GM10266 (cell line): ENCODE measurements around the gene ZC3H7A.

Source experiments
- DNase-seq: peaks from one replicate; pipeline ENCODE4 v3.0.0; 2012; ENCODE audit errors: extremely low spot score
- TF ChIP-seq, protein P1 (sequence below): IDR thresholded peaks from 2 replicates; pipeline ENCODE4 v1.5.1; 2012; ENCODE audit warnings: mild to moderate bottlenecking, low read depth; ENCODE audit not compliant: control insufficient read depth, insufficient read depth; ENCODE audit errors: missing control alignments

ZC3H7A gene

DNA sequence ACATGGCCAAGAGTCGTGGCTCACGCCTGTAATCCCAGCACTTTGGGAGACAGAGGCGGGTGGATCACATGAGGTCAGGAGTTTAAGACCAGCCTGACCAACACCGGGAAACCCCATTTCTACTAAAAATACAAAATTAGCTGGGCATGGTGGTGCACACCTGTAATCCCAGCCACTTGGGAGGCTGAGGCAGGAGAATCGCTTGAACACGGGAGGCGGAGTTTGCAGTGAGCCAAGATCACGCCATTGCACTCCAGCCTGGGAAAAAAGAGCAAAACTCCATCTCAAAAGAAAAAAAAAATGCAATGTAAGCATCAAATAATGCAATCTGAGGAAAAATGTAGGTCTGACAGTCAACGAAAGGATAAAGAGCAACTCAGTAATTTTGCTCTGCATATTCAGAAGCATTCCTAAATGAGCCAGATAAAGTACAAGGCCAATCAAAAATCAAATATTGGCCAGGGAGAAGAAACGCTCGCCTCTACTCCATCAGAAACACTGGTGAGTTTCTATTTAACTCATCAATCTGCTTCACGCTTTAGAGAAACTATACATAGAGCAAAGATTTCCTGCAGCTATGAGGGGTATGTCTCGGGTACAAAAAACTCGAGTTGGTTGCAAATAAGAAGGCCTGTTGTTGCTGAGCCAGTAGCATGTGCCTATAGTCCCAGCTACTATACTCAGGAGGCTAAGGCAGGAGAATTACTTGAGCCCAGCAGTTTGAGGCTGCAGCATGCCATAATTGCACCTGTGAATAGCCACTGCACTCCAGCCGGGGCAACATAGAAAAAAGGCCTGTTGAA lies 58.1 kb downstream of the ZC3H7A start:
- peak; percentile 58 for DNase-seq
- TF ChIP-seq, protein P1, sequence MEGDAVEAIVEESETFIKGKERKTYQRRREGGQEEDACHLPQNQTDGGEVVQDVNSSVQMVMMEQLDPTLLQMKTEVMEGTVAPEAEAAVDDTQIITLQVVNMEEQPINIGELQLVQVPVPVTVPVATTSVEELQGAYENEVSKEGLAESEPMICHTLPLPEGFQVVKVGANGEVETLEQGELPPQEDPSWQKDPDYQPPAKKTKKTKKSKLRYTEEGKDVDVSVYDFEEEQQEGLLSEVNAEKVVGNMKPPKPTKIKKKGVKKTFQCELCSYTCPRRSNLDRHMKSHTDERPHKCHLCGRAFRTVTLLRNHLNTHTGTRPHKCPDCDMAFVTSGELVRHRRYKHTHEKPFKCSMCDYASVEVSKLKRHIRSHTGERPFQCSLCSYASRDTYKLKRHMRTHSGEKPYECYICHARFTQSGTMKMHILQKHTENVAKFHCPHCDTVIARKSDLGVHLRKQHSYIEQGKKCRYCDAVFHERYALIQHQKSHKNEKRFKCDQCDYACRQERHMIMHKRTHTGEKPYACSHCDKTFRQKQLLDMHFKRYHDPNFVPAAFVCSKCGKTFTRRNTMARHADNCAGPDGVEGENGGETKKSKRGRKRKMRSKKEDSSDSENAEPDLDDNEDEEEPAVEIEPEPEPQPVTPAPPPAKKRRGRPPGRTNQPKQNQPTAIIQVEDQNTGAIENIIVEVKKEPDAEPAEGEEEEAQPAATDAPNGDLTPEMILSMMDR = no peak

DNA sequence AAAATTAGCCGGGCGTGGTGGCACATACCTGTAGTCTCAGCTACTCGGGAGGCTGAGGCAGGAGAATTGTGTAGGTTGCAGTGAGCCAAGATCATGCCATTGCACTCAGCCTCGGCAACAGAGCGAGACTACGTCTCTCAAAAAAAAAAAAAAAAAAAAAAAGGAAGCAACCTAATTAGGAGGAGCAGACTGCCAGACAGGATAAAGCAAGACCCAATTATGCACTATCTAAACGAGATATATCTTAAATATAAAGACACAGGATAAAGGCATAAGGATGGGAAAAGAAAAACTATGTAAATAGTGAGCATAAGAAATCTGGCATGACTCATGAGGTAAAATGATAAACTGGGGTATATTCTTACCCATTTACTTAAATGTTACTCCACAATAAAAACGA lies 59.3 kb downstream of the ZC3H7A start:
- no peak for DNase-seq
- TF ChIP-seq, protein P1 = no peak

DNA sequence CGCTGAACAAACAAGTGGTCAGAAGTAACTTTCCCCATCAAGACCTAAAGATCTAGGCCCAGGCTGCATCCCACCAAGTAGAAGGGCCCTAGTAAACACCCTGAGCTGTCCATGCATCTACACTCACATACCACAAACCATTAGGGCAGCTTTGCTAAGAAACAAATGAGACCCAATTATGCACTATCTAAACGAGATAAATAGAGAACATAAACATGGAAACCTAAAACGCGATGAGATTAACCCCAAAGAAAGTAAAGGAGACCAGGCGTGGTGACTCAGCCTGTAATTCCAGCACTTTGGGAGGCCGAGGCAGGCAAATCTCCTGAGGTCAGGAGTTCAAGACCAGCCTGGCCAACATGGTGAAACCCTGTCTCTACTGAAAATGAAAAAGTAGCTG lies 60.2 kb downstream of the ZC3H7A start:
- no peak for DNase-seq
- TF ChIP-seq, protein P1 = no peak

DNA sequence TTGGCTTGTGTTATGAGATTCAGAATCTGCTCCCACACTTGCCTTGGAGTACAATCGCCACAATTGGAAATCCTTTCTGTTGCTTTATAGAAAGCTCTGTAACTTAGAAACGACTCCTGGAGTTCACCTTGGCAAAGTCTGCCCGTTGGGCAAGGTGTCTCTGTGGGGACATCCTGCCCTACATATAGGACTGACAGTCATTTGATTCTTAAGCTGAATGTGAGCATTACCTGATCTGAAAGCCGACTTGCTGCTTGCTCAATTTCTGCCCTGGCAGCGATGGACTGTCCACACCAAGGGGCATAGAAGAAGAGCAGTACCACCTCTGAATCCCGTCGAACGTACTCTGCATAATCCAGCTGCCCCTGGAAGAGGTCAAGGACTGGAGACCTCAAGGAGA lies 61.3 kb downstream of the ZC3H7A start:
- TF ChIP-seq, protein P1 = no peak
- no peak for DNase-seq

DNA sequence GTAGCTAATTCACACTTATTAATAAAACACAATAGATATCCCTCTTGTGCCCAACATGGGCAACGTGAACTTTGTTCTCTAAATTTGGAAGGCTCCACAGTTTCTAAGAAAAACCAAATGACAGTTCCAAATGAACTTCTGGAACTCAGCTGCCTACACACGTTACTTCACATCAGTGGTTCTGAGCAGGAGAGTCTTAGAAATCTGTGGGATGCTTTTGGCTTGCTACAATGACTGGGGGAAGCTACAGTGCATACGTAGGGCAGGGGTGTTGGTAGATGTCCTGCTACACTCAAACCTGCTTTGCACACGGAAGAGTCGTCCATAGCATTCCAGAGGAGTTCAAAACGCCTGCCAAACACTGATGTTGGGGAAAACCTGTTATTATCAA lies 62.4 kb downstream of the ZC3H7A start:
- TF ChIP-seq, protein P1 = no peak
- DNase-seq = no peak

DNA sequence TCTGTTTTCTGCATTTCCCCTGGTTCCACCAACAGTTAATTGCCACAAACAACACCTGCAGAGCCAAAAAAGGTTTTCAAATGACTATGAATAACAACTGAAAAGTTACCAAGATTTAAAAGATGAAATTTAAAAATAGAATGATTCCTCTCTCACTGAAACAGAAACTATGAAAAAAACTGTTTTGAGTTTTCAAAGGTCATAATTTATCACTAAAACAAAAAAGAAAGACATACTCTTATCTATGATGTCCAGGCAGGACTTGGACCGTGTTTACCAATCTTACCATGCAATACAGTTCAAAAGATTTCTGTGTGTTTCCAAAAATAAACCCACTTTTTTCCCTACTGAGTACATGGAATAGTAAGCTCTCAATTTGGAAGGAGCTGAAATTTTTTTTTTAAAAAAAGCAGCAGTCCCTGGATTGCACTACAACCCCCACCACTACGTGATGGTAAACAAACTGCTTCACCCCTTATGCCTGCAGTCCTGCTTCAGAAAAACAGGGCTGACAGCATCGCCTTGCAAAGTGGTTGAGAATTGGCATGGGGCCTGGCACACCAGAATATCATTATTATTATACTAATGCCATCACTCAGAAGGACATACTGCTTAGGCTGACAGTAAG lies 62.9 kb downstream of the ZC3H7A start:
- TF ChIP-seq, protein P1 = no peak
- peak; percentile 28 for DNase-seq

DNA sequence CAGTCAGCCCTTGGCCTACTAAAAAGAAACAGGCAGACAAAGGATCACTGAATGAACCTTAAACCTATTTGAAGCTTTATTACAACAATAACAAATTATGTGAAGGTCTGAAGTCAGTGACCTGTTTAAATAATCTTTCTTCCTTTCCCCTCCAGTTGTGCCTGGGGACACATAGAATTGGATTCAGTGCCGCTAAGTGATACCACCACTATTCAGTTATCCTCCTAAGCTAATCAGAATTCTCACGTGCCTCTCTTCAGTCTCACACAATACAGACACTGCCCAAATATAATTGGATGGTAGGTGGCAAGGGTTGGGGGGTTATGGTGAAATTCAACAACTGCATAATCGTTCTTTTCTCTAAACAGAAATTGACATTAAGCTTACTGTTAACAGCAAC lies 65.8 kb downstream of the ZC3H7A start:
- DNase-seq = no peak
- TF ChIP-seq, protein P1 = no peak
